HepG2 (cell line): Measurements from ENCODE around the gene CILP2. TPM values are rescaled to one million over a fixed set of nuclear protein-coding genes. Genes with fewer than 3 reads are reported as not detected.

Experiments
- ATAC-seq: fragments of 200-7000 bp; cut with Tn5 transposase; 3 replicates; pipeline ENCODE4 v1.9.1; 2020; ENCODE audit warnings: mild to moderate bottlenecking, moderate library complexity
- BruUV-seq: library from RNA; stranded (reverse); fragments of 400-500 nt; replicated peaks from 2 replicates; lab custom pipeline; 2021; lab: Mats Ljungman, UMichigan
- CTCF ChIA-PET: fragments of 300-600 bp; formaldehyde crosslinking; extraction: SDS; loops from one replicate; lab custom pipeline; 2021; ENCODE audit warnings: low total read pairs, inconsistent platforms, low intra/inter-chr PET ratio; lab: Yijun Ruan, JAX
- POLR2A ChIA-PET: fragments of 350-600 bp; sonication (Branson Sonifier 250); formaldehyde crosslinking; loops from one replicate; lab custom pipeline; 2020; ENCODE audit warnings: antibody characterized with exemption, inconsistent platforms; lab: Yijun Ruan, JAX
- DNase-seq: peaks from one replicate; pipeline ENCODE4 v3.0.0-alpha.2; 2015; ENCODE audit warnings: low spot score
- FAIRE-seq: peaks from 3 replicates; lab custom pipeline; 2011; peaks lifted over from hg19 to GRCh38; lab: Jason Lieb, UNC
- H2AFZ ChIP-seq: one replicate; pipeline ENCODE4 v1.6.1; 2011; ENCODE audit warnings: low read length, inconsistent platforms
- H3K27ac ChIP-seq: fragments of 300-600 bp; 3 replicates; pipeline ENCODE4 v1.8.0; 2011; ENCODE audit warnings: mixed run types, mild to moderate bottlenecking, mixed read lengths, low read length, inconsistent platforms; ENCODE audit not compliant: insufficient read depth; ENCODE audit errors: extremely low read length
- H3K27me3 ChIP-seq, 2 experiments: fragments of 200-600 bp in 1 of 2; 2 replicates in 1 of 2; 3 replicates in 1 of 2; pipeline versions ENCODE4 v1.6.0 to v1.8.0; 2011; ENCODE audit warnings: low read length in 2 of 2, mild to moderate bottlenecking in 2 of 2, moderate library complexity in 2 of 2, inconsistent platforms in 1 of 2; ENCODE audit not compliant: insufficient read depth in 2 of 2, control insufficient read depth in 1 of 2
- H3K36me3 ChIP-seq, 2 experiments: fragments of 200-600 bp in 1 of 2; replicated peaks in 1 of 2; 2 replicates in 1 of 2; 3 replicates in 1 of 2; pipeline versions ENCODE4 v1.5.1 to v1.8.0; 2011; ENCODE audit warnings: low read length in 2 of 2, inconsistent platforms in 1 of 2; ENCODE audit not compliant: insufficient read depth in 2 of 2, control insufficient read depth in 1 of 2
- H3K4me1 ChIP-seq: 2 replicates; pipeline ENCODE4 v1.5.1; 2012; ENCODE audit warnings: low read length, inconsistent platforms; ENCODE audit not compliant: insufficient read depth
- H3K4me2 ChIP-seq: 2 replicates; pipeline ENCODE4 v1.6.0; 2011; ENCODE audit warnings: low read depth, low read length, inconsistent platforms
- H3K4me3 ChIP-seq, 3 experiments: fragments of 200-600 bp in 1 of 3; sonication (generic), shearing (Covaris generic) in 1 of 3; replicated peaks in 1 of 3; 2 replicates each; pipeline ENCODE4 v1.5.1; 2011 to 2016; ENCODE audit warnings: low read length in 3 of 3, inconsistent platforms in 2 of 3, low read depth in 2 of 3, mild to moderate bottlenecking in 2 of 3, control low read depth in 1 of 3, mixed read lengths in 1 of 3; ENCODE audit not compliant: insufficient read depth in 1 of 3
- H3K79me2 ChIP-seq: one replicate; pipeline ENCODE4 v1.6.1; 2011; ENCODE audit warnings: low read length, inconsistent platforms; ENCODE audit not compliant: insufficient read depth
- H3K9ac ChIP-seq: 2 replicates; pipeline ENCODE4 v1.6.0; 2011; ENCODE audit warnings: mild to moderate bottlenecking, low read depth, low read length, inconsistent platforms; ENCODE audit not compliant: insufficient read depth
- H3K9me3 ChIP-seq: 2 replicates; pipeline ENCODE4 v1.5.1; 2012; ENCODE audit warnings: mild to moderate bottlenecking, low read length
- H4K20me1 ChIP-seq: 2 replicates; pipeline ENCODE4 v1.6.0; 2011; ENCODE audit warnings: inconsistent platforms, mild to moderate bottlenecking, low read length, moderate library complexity; ENCODE audit not compliant: insufficient read depth
- ETV5 ChIP-seq: IDR thresholded peaks from 2 replicates; pipeline ENCODE4 v1.6.1; 2018; ENCODE audit warnings: missing biosample characterization, missing genetic modification reagents, inconsistent platforms, borderline replicate concordance
- HNRNPL ChIP-seq: fragments of 200-400 bp; formaldehyde crosslinking; IDR thresholded peaks from 2 replicates; pipeline ENCODE4 v1.6.1; 2017; ENCODE audit warnings: mild to moderate bottlenecking, low read depth, low read length
- MAZ ChIP-seq, 2 experiments: sonication (generic) in 1 of 2; formaldehyde crosslinking in 1 of 2; IDR thresholded peaks; 2 replicates each; pipeline versions ENCODE4 v1.5.0 to v1.6.1; 2012 to 2020; ENCODE audit warnings: low read depth in 2 of 2, mild to moderate bottlenecking in 2 of 2, borderline replicate concordance in 1 of 2, improper control_type of control experiment in 1 of 2, low read length in 1 of 2, missing genetic modification reagents in 1 of 2, moderate library complexity in 1 of 2
- RFXANK ChIP-seq: IDR thresholded peaks from 2 replicates; pipeline ENCODE4 v1.6.1; 2016
- SALL2 ChIP-seq: sonication (generic); formaldehyde crosslinking; IDR thresholded peaks from 2 replicates; pipeline ENCODE4 v1.8.1; 2023; ENCODE audit warnings: mild to moderate bottlenecking, missing genetic modification reagents, inconsistent platforms
- ZNF101 ChIP-seq: sonication (generic); formaldehyde crosslinking; IDR thresholded peaks from 2 replicates; pipeline ENCODE4 v1.4.0; 2020; ENCODE audit warnings: mild to moderate bottlenecking, low read depth, missing genetic modification reagents, borderline replicate concordance
- WGBS: methylation state at CpG from one replicate; pipeline ENCODE4 v1.1.6; 2017; ENCODE audit warnings: low lambda C conversion rate; 5-methylcytosine and 5-hydroxymethylcytosine counted together
- in situ Hi-C: cut with HindIII; loops from 2 replicates; pipeline ENCODE4 v1.10.0; 2017; ENCODE audit warnings: low pct_unique_long_range_greater_than_20kb; ENCODE audit not compliant: extremely low pct_ligation_motif_present
- intact Hi-C: fragments of 100-400 bp; cut with micrococcal nuclease; formaldehyde crosslinking; loops from one replicate; pipeline ENCODE4 v1.10.0; 2022; ENCODE audit not compliant: unreplicated experiment
- polyA plus RNA-seq, 8 experiments: library from polyadenylated mRNA; depleted of rRNA in 3 of 8; stranded (reverse) in 7 of 8; unstranded in 1 of 8; fragments of >200 nt; fragmentation: Illumina TruSeq in 4 of 8; extraction: Trizol in 4 of 8; gene quantifications; 2 replicates each; pipeline versions ENCODE4 v1.2.1 to v1.2.3, GENCODE V29; 2011 to 2016; ENCODE audit warnings: low read depth in 4 of 8, missing spikeins in 1 of 8, mixed read lengths in 1 of 8; ENCODE audit not compliant: insufficient read depth in 1 of 8
- total RNA-seq, 5 experiments: library from RNA; depleted of rRNA; stranded (reverse); fragments of >200 nt; fragmentation: Illumina TruSeq; extraction: Trizol; gene quantifications; 2 replicates each; pipeline ENCODE4 v1.2.3, GENCODE V29; 2016; ENCODE audit warnings: low read depth in 1 of 5
- TF ChIP-seq, protein P1 (sequence below): sonication (generic); formaldehyde crosslinking; IDR thresholded peaks from 2 replicates; pipeline ENCODE4 v1.5.1; 2020; ENCODE audit warnings: mild to moderate bottlenecking, missing genetic modification reagents
- TF ChIP-seq, protein P2 (sequence below): sonication (generic); formaldehyde crosslinking; IDR thresholded peaks from 2 replicates; pipeline ENCODE4 v1.5.1; 2020; ENCODE audit warnings: missing genetic modification reagents, mild to moderate bottlenecking, borderline replicate concordance

The CILP2 gene
- total and polyA plus RNA-seq, 2 of the 13 experiments (the other 11 are each of a cell fraction or from before 2014, with no cell fraction given) = 0.09 to 0.37 TPM

DNA sequence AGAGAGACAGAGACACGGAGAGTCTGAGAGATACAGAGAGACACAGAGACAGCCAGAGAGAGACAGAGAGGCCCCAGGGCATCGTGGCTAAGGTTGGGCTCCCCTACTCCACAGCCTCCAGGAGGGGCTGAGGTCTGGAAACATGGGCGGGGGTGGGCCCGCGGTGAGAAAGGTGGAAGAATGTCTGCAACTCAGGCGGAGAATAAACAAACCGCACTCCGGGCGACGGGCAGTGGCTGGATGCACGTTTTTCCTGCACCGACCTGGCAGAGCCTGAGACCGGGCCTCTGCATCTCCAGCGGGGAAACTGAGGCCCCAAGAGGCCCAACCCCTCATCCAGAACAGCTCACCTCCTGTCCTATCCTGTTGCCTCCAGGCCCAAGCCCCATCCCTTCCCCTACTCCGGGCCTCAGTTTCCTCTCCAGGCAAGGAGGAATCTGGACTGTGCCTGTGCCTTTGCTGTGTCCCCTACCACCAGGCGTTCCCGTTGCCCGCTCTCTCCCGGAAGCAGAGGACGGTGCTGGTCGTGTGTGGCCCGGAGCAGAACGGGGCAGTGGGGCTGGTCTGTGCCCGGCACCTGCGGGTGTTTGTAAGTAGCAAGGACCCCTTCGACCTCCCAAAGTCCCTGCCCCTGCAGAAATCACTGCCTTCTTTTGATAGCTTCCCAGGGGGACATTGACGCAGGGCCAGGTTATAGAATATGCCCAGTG, 3.4 kb upstream of the CILP2 start:
- Histone ChIP-seq H3K36me3 (no peaks in the 10 kb centered on the region; a peak in 1 of 5 replicates), H3K4me3 (no peak overlapping the region), H4K20me1 (no peaks in the 10 kb centered on the region), H3K4me1 (peaks cover 9% of the 10 kb centered on the region; the same call in 1 of the 2 replicates), H3K9ac (no peak overlapping the region), H3K27me3 (0 out of 5 replicates have a peak, but pooled peaks cover 0 to 6% of the 10 kb centered on the region in 2 experiments), H3K79me2 (no peaks in the 10 kb centered on the region), H3K27ac (no peak overlapping the region), H3K4me2 (no peak overlapping the region), H2AFZ (no peak overlapping the region), H3K9me3 (no peaks in the 10 kb centered on the region)
- ChIA-PET POLR2A (no interaction called here), CTCF (no interaction called here)
- in situ Hi-C loops (loop anchor here (5.0 to 25.0 kb wide), 2 partner anchors 108 to 428 kb away; partner anchors contain the start of gene GMIP), intact Hi-C loops (loop anchor here (5.0 kb wide), 2 partner anchors 108 to 423 kb away; partner anchors contain the start of gene GMIP)
- no peak for FAIRE-seq
- no TSS peak for BruUV-seq
- TF ChIP-seq MAZ (IDR thresholded peaks at IDR 0.05; ENCODE audit: borderline replicate concordance, low read depth, low read length) (no peak), MAZ (CRISPR knock-in tag; IDR thresholded peaks at IDR 0.05; ENCODE audit: low read depth) (no peak), SALL2 (CRISPR knock-in tag) (no peak), ZNF101 (no peak), HNRNPL (0 out of 2 replicates have a peak, but pooled peaks have one; percentile 24), ETV5 (no peak), RFXANK (CRISPR knock-in tag) (no peak)
- TF ChIP-seq, protein P1, sequence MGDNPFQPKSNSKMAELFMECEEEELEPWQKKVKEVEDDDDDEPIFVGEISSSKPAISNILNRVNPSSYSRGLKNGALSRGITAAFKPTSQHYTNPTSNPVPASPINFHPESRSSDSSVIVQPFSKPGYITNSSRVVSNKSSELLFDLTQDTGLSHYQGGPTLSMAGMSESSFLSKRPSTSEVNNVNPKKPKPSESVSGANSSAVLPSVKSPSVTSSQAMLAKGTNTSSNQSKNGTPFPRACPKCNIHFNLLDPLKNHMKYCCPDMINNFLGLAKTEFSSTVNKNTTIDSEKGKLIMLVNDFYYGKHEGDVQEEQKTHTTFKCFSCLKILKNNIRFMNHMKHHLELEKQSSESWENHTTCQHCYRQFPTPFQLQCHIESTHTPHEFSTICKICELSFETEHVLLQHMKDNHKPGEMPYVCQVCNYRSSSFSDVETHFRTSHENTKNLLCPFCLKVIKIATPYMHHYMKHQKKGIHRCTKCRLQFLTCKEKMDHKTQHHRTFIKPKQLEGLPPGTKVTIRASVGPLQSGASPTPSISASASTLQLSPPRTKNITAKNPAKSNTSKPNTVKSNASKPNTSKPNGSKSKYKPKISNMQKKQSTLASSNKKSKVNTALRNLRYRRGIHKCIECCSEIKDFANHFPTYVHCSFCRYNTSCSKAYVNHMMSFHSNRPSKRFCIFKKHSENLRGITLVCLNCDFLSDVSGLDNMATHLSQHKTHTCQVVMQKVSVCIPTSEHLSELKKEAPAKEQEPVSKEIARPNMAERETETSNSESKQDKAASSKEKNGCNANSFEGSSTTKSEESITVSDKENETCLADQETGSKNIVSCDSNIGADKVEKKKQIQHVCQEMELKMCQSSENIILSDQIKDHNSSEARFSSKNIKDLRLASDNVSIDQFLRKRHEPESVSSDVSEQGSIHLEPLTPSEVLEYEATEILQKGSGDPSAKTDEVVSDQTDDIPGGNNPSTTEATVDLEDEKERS = no peak
- TF ChIP-seq, protein P2, sequence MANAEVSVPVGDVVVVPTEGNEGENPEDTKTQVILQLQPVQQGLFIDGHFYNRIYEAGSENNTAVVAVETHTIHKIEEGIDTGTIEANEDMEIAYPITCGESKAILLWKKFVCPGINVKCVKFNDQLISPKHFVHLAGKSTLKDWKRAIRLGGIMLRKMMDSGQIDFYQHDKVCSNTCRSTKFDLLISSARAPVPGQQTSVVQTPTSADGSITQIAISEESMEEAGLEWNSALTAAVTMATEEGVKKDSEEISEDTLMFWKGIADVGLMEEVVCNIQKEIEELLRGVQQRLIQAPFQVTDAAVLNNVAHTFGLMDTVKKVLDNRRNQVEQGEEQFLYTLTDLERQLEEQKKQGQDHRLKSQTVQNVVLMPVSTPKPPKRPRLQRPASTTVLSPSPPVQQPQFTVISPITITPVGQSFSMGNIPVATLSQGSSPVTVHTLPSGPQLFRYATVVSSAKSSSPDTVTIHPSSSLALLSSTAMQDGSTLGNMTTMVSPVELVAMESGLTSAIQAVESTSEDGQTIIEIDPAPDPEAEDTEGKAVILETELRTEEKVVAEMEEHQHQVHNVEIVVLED (CRISPR knock-in tag) = no peak
- 78% methylated on average over 25 of the region's 27 CpGs for WGBS
- DNase-seq = no peak
- ATAC-seq = no peak
